IPS-11a (cell line): ENCODE results near the gene SMG9.
A peak's percentile ranks its signal among the peaks of the same experiment; 100 is the strongest.

ENCODE experiments used
- H3K4me3 ChIP-seq: one replicate; pipeline ENCODE4 v1.5.1; 2013; ENCODE audit warnings: low read depth, low read length, control low read depth

Gene SMG9

DNA sequence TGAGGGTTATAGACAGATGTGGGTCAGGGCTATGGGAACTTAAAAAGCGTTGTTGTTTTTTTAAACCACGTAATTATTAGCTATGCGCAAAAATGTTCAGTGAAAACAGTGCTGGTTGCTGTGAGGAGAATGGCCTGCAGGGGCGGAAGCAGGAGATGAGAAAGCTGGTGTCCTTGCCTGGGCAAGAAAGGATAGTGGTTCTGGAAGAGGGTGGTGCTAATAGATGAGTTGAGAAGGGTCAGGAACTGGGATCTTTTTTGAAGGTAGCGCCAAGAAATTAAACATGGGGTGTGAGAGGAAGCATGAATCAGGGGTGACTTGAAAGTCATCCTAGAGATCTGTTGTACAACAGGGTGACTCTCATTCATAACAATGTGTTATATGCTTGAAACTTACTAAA is 4.8 kb upstream of the SMG9 start:
- no peak overlapping the region for H3K4me3 ChIP-seq

DNA sequence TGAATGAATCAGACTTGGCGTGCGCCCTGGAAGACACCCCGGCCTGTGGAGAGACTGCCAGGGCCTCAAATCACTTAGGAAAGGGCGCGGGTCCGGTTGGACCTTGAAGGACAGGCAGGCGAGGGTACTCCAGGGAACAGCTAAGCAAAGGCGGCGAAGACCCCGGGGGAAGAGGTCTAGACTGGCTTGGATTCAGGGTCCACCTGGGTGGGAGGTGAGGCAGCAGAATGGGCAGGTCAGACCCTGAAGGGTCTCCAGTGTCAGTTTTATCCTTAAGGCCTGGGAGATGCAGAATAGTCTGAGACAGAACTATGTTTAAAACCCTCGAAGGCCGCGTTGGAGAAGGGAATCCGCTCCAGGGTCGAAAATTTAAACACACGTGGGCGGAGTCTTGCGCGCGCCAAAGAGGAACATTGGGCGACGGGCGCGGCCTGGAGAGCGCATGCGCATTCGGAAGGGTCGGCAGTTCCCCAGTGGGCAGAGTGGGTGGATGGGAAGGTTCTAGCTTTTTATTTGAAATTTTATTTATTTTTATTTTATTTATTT is 567 bp upstream of the SMG9 start:
- peak overlapping the region; percentile 87 for H3K4me3 ChIP-seq

DNA sequence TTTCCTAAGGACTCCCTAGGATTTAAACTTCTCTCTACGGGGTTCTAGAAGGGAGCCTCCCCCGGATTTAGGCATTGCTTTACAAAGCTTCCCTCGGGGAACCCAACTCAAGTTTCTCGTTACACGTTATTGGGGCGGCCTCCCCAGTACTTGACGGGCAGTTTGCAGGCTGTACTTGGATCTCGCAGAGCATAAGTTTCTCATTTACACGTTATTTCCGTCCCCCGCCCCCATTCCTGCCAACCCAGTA is 584 bp downstream of the SMG9 start:
- peak overlapping the region; percentile 87 for H3K4me3 ChIP-seq

DNA sequence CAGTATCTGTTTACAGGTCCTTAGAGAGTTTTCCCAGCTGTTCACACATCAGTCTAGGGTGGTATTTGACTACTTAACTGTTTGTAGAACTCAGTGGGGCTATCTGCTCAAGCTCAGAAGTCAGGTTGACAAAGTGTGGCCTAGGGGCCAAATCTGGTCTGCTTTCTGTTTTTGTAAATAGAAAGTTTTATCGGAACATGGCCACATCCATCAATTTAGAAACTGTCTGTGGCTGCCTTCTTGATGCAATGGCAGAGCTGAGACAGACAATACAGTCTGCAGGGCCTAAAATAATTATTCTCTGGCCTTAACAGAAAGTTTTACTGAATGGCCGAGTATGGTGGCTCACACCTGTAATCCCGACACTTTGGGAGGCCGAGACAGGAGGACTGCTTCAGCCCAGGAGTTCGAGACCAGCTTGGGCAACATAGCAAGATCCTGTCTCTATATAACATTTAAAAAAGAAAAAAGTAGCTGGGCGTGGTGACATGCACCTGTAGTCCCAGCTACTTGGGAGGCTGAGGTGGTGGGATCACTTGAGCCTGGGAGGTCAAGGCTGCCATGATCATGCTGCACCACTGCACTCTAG is 2.4 kb downstream of the SMG9 start:
- no peak overlapping the region for H3K4me3 ChIP-seq

DNA sequence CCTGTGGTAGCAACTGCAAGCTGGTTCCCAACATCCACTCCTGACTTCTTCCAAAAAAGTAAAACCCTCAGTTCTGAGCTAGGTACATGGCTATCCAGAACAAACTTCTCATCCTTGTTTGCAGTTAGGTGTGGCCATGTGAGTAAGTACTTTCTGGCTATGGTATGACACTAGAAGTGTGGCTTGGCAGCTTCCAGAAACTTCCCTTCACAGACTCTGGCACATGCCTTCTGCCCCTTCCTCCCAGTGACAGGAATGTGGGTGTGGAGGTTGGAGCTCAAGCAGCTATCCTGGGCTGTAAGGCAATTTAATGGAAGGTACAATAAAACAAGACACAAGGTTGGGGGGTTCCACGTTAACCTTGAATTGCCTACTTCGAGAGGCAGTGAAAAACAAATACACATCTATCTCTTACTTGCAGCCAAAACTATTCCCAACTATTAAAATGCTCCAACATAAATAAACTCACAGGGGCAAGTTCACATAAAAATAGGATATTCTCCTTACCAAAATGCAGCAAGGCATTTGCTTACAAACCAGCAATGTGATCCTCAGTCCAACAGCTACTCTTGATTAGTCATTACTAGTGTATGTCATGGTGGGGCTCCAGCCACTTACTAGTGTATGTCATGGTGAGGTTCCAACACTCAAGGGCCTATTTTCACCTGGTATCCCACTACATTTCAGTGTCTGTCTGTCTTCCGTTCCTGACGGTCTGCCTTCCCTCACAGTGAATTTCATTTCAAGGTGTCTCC is 3.1 kb downstream of the SMG9 start:
- H3K4me3 ChIP-seq = no peak overlapping the region

DNA sequence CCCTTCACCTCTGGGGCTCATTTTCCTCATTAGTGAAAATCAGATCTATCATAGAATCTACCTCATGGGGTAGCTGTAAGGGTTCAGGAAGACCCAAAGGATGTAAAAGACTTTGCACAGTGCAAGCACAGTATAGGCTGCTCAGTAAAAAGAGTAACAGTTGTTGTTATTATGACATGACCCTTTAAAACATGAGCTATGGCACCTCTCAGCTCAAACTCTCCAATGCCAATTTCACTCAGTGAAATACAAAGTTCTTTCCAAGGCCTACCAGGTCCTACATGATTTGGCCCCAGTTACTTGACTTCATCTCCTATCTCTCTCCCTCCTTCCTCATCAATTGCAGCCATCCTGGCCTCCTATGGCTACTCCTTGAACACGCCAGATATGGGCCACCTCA is 4.9 kb downstream of the SMG9 start:
- H3K4me3 ChIP-seq = no peak overlapping the region

DNA sequence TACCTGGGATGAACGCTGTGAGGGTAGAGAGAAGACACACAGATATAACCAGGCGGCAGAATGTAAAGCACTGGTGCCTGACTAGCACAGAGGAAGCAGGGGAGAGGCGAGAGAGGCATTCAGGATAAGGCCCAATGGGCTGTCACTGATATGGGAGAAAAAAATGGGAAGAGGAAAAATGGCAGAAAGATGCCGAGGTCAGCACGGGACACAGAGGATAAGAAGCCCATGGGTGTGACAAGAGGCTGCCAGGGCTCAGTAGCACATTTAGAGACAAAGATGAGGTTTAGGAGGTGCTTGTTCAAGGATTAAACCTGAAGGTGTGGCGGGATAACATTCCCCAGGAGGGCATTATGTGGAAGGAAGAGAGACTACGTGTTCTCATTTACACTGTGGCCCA is 5.6 kb downstream of the SMG9 start:
- no peak overlapping the region for H3K4me3 ChIP-seq

DNA sequence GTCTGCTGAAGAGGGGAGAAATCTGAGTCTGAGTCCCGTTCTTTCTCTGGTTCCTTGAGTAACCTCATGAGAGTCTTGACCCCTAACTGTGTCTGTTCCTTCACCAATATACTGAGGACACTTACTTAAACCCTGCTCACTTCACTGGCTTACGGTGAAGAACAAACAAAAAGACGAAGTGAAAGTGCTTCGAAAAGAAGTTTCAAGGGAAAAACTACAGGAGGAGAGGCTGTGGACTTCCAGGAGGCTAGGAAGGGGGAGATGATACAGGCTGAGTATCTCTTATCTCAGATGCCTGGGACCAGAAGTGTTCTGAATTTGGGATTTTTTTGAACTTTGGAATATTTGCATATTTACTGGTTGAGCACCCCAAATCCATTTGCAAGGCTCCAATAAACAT is 6.1 kb downstream of the SMG9 start:
- no peak overlapping the region for H3K4me3 ChIP-seq

DNA sequence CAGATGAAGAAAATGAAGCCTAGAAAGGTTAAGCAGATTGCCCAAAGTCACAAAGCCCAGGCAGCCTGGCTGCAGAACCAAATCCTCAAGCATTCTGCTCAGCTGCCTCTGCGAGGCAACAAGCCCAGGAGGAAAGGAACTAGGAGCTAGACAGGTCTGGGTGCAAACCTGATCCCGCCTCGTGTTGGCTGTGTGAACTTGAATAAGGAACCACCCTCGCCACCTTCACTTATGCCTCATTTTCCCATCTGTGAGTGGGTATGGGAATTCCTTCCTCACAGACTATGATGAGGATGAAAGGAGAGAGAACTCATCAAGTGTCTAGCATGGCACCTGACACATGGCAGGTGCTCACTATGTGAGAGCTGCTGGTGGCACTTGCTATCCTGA is 6.6 kb downstream of the SMG9 start:
- no peak overlapping the region for H3K4me3 ChIP-seq

DNA sequence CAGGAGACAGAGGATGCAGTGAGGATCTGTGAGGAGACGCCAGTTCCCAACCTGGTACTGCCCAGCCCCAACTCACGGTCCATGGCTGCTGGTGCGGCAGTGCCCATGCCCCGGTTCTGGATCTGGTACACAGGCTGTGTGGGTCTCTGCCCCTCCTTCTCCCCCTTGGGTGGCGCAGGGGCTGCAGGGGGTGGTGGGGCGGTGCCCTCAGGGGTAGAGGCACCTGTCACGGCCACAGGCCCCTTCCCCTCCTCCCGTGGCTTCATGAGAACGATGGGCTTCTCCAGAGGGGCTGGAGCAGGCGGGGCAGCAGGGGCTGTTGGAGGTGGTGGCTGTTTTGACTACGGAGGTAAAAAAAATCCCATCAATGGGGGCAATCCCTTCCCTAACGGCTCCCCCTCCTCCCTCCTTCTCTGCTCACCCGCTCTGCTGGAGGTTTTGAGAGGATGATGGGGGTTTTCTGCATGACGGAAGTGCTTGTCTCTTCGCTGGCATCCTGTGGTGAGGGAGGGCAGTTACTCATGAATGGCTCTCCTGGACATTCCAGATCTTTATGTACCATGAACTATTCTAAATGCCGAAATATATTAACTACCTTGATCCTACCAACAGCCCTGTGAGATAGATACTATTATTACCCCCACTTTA is 7.1 kb downstream of the SMG9 start:
- no peak overlapping the region for H3K4me3 ChIP-seq

DNA sequence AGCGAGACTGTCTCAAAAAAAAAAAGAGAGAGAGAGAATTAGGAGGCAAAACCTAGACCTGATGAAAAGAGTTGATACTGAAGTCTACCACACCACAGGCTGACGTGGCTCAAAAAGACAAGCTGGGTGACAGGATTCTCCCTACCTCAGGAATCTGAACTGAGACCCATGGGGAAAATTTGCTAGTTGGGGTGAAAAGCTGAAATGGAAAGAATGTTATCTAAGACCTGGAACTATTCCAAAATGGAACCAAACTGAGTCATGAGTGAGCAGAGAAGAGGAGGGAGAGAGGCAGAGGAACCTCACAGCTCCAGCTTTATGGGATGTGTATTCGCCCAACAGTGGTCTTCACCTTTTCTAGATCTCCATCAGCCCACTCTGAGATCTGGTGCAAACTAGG is 11.7 kb downstream of the SMG9 start:
- H3K4me3 ChIP-seq = no peak overlapping the region

DNA sequence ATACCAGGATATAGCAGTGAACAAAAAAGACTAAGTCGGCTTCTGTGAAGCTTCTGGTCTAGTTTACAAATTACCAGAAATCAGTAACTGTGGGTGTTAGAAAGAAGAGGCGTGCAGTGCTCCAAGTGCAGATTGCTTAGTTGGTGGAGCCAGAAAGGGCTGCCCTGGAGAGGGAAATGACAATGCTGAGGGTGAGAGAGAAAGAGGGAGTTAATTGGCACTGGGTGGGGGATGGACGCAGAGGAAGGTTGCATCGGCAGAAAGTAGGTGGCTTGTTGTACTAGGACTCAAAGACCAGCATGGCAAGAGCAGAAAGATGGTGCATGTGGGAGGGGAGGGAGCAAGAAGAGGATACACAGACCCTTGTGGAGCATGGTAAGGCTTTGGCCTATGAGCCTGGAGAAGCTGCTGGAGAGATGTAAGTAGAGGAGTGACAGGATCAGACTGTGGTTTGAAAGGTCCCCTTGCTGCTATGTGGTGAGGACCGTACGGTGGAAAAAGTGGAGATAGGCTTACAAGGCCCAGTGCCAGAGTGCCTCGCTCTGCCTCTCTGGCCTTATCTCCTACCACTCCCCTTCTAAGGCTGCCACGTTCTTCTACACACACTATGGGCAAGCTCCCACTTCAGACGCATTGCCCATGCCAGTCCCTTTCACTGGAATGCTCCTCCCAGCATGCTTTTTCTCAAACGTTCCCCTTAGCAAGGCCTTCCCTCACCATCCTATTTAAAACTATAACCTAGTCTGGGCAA is 13.5 kb downstream of the SMG9 start:
- no peak overlapping the region for H3K4me3 ChIP-seq

DNA sequence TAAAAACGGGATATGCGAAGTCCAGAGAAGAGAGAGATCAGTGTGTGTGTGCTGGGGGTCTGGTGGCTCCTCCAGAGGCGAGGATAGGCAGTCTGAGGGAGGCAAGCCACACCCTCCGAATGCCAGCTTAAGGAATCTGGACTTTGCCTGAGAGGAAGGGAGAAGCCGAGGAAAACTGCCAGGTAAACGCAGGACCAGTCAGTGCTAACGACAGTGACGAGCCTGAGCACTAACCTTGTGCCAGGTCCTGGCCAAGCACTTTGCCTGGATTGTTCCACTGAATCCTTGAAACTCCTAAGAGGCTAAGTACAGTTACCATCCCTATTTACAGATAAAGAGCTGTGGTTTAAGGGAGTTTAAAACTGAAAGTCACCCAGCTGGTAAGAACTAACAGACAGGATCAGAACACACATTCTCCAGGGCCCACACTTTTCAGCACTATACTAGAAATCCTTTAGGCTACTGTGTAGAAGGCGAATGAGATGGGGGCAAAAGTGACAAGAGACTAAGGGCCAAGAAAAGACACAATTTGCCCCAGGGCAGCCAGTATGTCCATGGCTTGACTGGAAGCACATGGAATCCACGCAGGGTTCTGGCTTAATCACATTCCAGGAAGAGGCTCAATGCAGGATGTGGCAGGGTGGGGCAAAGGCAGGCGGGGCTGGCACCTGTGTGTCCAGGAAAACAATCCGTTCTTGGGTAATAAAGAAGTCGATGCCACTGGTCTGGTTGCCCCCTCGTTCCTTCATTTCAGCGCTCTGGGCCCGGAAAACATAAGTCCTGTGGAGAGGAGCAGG is 15.1 kb downstream of the SMG9 start:
- H3K4me3 ChIP-seq = no peak overlapping the region

DNA sequence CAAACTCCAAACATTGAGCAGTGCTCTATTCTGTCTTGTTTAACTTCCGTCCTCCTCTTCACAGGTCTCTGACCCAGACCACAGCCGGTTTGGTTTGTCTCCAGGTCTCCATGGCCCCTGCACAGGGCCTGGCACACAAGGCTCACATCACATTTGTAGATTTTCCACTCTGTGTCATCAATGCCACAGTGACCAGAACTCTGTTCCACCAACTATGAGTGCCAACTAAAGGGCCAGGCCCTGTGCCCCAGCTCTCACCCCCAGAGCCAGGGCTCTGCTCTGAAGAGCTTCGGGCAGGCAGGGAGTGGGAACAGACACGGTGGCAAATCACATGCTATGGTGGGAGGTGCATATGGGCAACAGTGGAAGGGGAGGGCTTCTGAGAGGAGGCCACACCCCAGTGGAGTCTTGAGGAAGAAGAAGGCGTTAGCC is 16.0 kb downstream of the SMG9 start:
- H3K4me3 ChIP-seq = no peak overlapping the region

DNA sequence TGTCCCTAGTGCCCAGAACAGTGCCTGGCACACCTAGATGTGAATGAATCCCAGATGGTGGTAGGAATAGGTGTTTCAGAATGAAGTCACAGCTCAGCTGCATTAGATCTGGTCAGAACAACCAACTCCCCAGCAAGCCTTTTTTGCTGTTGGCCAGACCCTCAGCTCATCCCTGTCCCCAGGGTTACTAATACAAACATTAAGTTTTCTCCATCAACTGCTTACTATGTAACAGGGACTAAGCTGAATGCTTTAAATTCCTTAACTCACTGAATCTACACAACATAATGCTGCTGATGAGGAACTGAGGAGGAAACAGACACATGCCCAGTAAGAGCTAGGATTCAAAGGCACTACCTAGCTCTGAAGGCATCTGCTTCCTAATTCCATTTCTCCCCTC is 18.8 kb downstream of the SMG9 start:
- no peak overlapping the region for H3K4me3 ChIP-seq

DNA sequence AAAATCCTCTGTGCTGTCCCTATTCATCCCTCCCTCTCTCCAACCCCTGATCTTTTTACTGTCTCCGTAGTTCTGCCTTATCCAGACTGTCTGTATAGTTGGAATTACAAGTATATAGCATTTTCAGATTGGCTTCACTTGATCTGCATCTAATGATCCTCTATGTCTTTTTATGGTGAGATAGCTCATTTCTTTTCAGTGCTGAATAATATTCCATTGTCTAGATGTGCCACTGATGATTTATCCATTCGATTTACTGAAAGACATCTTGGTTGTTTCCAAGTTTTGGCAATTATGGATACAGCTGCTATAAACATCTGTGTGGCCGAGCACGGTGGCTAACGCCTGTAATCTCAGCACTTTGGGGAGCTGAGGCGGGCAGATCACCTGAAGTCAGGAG is 19.7 kb downstream of the SMG9 start:
- H3K4me3 ChIP-seq = no peak overlapping the region

DNA sequence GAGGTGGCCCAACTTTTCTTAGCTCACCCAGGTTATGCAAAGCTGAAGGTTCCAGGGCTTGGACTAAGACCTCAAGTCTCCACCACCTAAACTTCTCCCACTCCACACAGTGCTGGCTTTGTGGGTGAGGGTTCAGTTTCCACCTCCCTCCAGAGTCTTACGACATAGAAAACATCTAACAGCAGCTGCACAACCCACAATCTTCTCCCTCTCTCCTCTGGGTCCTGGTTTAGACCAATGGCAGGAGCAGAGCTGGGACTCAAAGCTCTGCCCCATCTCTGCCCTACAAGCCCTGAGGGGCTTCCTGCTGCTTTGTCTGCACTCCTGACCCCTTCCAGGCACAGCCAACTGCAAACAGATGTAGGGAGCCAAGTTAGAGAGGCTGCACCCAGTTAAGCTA is 22.9 kb downstream of the SMG9 start:
- no peak overlapping the region for H3K4me3 ChIP-seq

DNA sequence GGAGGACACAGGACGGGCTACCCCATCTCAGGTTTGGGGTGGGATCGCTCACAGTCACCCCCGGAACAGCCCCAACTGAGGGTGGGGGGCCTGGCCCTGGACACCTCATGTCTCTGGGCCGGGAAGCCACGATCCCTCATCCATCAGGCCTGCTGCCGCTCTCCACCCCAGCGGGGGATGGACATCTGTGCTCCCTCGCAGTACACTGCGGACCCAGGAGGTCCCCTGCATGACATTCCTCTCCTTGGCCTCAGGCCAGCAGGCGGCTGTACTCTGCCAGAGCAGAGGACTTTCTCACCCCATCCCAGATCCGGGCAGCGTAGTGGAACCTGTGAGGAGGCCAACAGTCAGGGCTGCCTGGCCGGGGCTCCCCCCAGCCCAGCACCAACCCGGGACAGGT is 23.4 kb downstream of the SMG9 start:
- H3K4me3 ChIP-seq = no peak overlapping the region

DNA sequence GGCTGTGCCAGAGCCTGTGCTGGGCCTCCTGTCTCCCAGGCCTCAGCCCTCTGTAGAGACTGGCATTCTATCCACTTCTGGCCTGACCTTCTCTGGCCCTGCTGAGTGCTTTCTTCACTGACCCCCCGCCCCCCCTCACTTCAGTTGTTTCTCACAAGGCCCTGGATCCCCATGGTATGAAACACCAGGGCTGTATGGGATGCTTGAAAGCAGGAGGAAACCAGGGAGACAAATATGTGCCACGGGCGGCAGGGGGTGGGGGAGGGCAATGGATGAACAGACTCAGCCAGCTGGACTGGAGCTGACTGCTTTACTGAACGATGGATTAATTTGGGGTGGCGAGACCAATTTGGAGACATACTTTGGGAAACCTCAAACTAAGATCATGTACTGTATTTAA is 24.8 kb downstream of the SMG9 start:
- no peak overlapping the region for H3K4me3 ChIP-seq

DNA sequence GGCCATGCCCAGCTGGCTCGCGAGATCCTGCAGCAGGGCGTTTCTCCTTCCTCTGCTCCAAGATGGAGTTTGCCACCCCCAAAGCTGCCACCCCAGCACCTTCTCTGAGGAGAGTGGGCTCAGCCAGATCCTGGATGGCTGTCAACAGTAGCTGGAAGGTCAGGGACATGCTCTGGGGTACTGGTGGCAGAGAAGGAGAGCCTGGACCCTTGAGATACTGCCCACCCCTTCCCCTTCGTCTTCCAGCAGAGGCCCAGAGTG is 27.2 kb downstream of the SMG9 start:
- no peak overlapping the region for H3K4me3 ChIP-seq
